ENCODE results near the gene ZC3HAV1. TPM values are rescaled to one million over a fixed set of nuclear protein-coding genes. Genes with fewer than 3 reads are reported as not detected.
"Not testable (repeated sequence)": the region's sequence is repeated elsewhere in the genome, so short reads cannot be mapped to it uniquely, and the experiment has no call there.

The ZC3HAV1 gene
- total and polyA plus RNA-seq, 12 donors = 7.7 to 50.8 (median 37.1) TPM

- peaks cover 34 to 59% of the 10 kb centered on the region in 2 donors for H3K4me1 ChIP-seq (replicated peaks in 1 of 2)
- DNase-seq = no peak
- H3K27ac ChIP-seq = no peak overlapping the region
- TF ChIP-seq POLR2A (IDR thresholded peaks at IDR 0.05) (no peak), CTCF (IDR thresholded peaks at IDR 0.05) (no peak)
- H3K9me3 ChIP-seq (replicated peaks in 1 of 3) = no peaks in the 10 kb centered on the region
- 67 to 77% (median 69%) methylated on average over 13 of the region's 13 CpGs for WGBS, 4 donors
- peaks cover 0 to 5% of the 10 kb centered on the region in 2 donors for H3K36me3 ChIP-seq (replicated peaks in 1 of 2)
- intact Hi-C loops (cut with DNase I) = no loop called here
- no peak overlapping the region for H3K4me3 ChIP-seq
- no peaks in the 10 kb centered on the region for H3K27me3 ChIP-seq
Observed at GRCh38 chr7:139095194-139095659, 14.3 kb downstream of the ZC3HAV1 start.

- no peaks in the 10 kb centered on the region for H3K27me3 ChIP-seq
- DNase-seq = no peak
- intact Hi-C loops (cut with DNase I) = no loop called here
- no peak for TF ChIP-seq POLR2A (IDR thresholded peaks at IDR 0.05)
- TF ChIP-seq CTCF (IDR thresholded peaks at IDR 0.05) = no peak
- 51 to 57% (median 56%) methylated on average over 9 of the region's 9 CpGs for WGBS, 4 donors
- H3K4me3 ChIP-seq = no peak overlapping the region
- H3K36me3 ChIP-seq (replicated peaks in 1 of 2) = peaks cover 0 to 6% of the 10 kb centered on the region in 2 donors
- no peaks in the 10 kb centered on the region for H3K9me3 ChIP-seq (replicated peaks in 1 of 3)
- peaks cover 34 to 62% of the 10 kb centered on the region in 2 donors for H3K4me1 ChIP-seq (replicated peaks in 1 of 2)
- H3K27ac ChIP-seq = peak overlapping the region in 2 of 5 donors; percentile 5 to 19
Observed at GRCh38 chr7:139094596-139094995, 14.9 kb downstream of the ZC3HAV1 start.

GRCh38 chr7:139094030-139094429 lies 15.5 kb downstream of the ZC3HAV1 start:
- no peaks in the 10 kb centered on the region for H3K9me3 ChIP-seq (replicated peaks in 1 of 3)
- no peak overlapping the region for H3K27ac ChIP-seq
- peaks cover 0 to 11% of the 10 kb centered on the region in 2 donors for H3K36me3 ChIP-seq (replicated peaks in 1 of 2)
- intact Hi-C loops (cut with DNase I) = no loop called here
- H3K4me3 ChIP-seq = no peak overlapping the region
- H3K4me1 ChIP-seq (replicated peaks in 1 of 2) = peaks cover 31 to 56% of the 10 kb centered on the region in 2 donors
- H3K27me3 ChIP-seq = no peaks in the 10 kb centered on the region
- 84 to 93% (median 87%) methylated on average over 3 of the region's 3 CpGs for WGBS, 4 donors
- no peak for TF ChIP-seq CTCF (IDR thresholded peaks at IDR 0.05)
- no peak for TF ChIP-seq POLR2A (IDR thresholded peaks at IDR 0.05)
- DNase-seq = no peak

- DNase-seq; intact Hi-C loops (cut with DNase I); H3K9me3 ChIP-seq (replicated peaks in 1 of 3); H3K4me3 ChIP-seq; H3K27ac ChIP-seq; H3K27me3 ChIP-seq: not testable (repeated sequence)
- 85 to 94% (median 87%) methylated on average over 10 of the region's 10 CpGs for WGBS, 4 donors
- peaks cover 31 to 53% of the 10 kb centered on the region in 2 donors for H3K4me1 ChIP-seq (replicated peaks in 1 of 2)
- H3K36me3 ChIP-seq (replicated peaks in 1 of 2) = peaks cover 0 to 16% of the 10 kb centered on the region in 2 donors
Observed at GRCh38 chr7:139093512-139093911, 16.0 kb downstream of the ZC3HAV1 start.

GRCh38 chr7:139092090-139092796 lies 17.3 kb downstream of the ZC3HAV1 start:
- TF ChIP-seq POLR2A (IDR thresholded peaks at IDR 0.05) = no peak
- TF ChIP-seq CTCF (IDR thresholded peaks at IDR 0.05) = no peak
- H3K36me3 ChIP-seq (replicated peaks in 1 of 2) = peaks cover 0 to 28% of the 10 kb centered on the region in 2 donors
- 46 to 51% (median 47%) methylated on average over 9 of the region's 9 CpGs for WGBS, 4 donors
- no peaks in the 10 kb centered on the region for H3K9me3 ChIP-seq (replicated peaks in 1 of 3)
- H3K27ac ChIP-seq = peak overlapping the region in 4 of 5 donors; percentile 65 to 83 (median 82)
- DNase-seq = no peak
- intact Hi-C loops (cut with DNase I) = no loop called here
- no peak overlapping the region for H3K4me3 ChIP-seq
- no peaks in the 10 kb centered on the region for H3K27me3 ChIP-seq
- H3K4me1 ChIP-seq (replicated peaks in 1 of 2) = peaks cover 31 to 53% of the 10 kb centered on the region in 2 donors

All from adrenal gland (tissue), 12 donors.